OCI-LY3 (cell line): ENCODE measurements around the gene ADIPOR2.

ENCODE experiments used
- H2AFZ ChIP-seq: fragments of 200-600, 300-600 bp; shearing (Covaris generic); 2 replicates; pipeline ENCODE4 v1.6.0; 2014; ENCODE audit warnings: antibody characterized with exemption, low read depth, low read length
- H3K27ac ChIP-seq: fragments of 200-600, 300-600 bp; sonication (generic); 2 replicates; pipeline ENCODE4 v1.5.1; 2014; ENCODE audit warnings: mild to moderate bottlenecking, low read length, moderate library complexity, mixed read lengths
- H3K27me3 ChIP-seq: fragments of 200-600, 300-600 bp; sonication (generic); 2 replicates; pipeline ENCODE4 v1.6.1; 2014; ENCODE audit warnings: low read depth, low read length, mixed read lengths
- H3K36me3 ChIP-seq: fragments of 200-600, 300-600 bp; sonication (generic); replicated peaks from 2 replicates; pipeline ENCODE3; 2014; ENCODE audit warnings: low read depth, low read length, mixed read lengths
- H3K4me1 ChIP-seq: fragments of 300-600, 200-600 bp; sonication (generic); 2 replicates; pipeline ENCODE4 v1.6.1; 2014; ENCODE audit warnings: low read length, mixed read lengths
- H3K4me2 ChIP-seq: fragments of 200-600, 300-600 bp; sonication (generic); 2 replicates; pipeline ENCODE4 v1.6.1; 2014; ENCODE audit warnings: low read length, mixed read lengths
- H3K4me3 ChIP-seq: fragments of 300-600, 200-600 bp; sonication (generic); 2 replicates; pipeline ENCODE4 v1.5.1; 2014; ENCODE audit warnings: antibody characterized with exemption, mild to moderate bottlenecking, low read length, moderate library complexity
- H3K79me2 ChIP-seq: fragments of 300-600, 200-600 bp; shearing (Covaris generic); 2 replicates; pipeline ENCODE4 v1.6.1; 2014; ENCODE audit warnings: mild to moderate bottlenecking, low read length, mixed read lengths
- H3K9ac ChIP-seq: fragments of 300-600, 200-600 bp; shearing (Covaris generic); 2 replicates; pipeline ENCODE4 v1.6.0; 2014; ENCODE audit warnings: mild to moderate bottlenecking, low read length, moderate library complexity
- H3K9me3 ChIP-seq: fragments of 200-600, 300-600 bp; shearing (Covaris generic); 2 replicates; pipeline ENCODE4 v1.6.1; 2014; ENCODE audit warnings: low read length, mixed read lengths; ENCODE audit not compliant: insufficient read depth
- H4K20me1 ChIP-seq: fragments of 200-600, 300-600 bp; sonication (generic); 2 replicates; pipeline ENCODE4 v1.6.1; 2016; ENCODE audit warnings: low read length, mixed read lengths; ENCODE audit not compliant: insufficient read depth
- EZH2phosphoT487 ChIP-seq: fragments of 200-600 bp; shearing (Covaris generic); IDR thresholded peaks from 2 replicates; pipeline ENCODE4 v1.6.1; 2018; ENCODE audit warnings: antibody characterized with exemption, mixed run types, low read depth
- TF ChIP-seq, protein P1 (sequence below): fragments of 200-600, 300-600 bp; sonication (generic); IDR thresholded peaks from 2 replicates; pipeline ENCODE4 v1.5.1; 2014; ENCODE audit warnings: antibody characterized with exemption, low read length, low read depth

The ADIPOR2 gene

DNA sequence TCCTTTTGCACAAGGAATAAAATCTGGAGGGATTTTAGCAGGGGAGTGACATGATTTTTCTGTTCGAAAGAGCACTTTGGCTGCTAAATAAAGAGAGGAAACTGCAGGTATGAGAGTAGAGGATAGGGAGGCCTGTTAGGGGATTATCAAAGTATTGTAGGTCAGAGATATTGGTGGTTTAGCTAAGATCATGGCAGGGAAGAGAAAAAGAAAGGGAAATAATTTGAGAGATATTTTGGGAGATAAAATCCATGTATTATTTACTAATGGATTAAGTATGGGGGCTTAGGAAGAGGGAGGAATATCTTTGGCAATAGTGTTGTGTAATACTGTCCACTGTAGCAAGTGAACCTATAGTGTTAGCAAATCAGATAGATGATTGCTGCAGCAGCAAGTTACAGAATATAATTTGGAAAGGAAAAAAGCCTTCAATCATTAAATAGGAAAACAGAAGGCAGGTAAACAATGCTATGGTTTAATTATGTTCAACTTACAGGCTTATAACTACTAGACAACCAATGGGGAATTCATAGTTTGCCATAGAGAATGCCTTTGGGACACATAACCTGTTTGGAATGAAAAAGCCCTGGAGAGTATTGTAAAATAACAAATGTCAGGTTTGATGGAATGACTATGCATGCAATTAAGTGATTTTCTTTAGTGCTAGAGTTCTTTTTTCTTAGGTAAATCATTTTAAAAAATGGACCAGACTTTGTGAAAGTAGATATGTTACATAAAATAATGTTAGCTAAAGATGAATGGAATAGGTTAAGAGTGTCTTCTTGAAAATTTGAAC, 50.5 kb downstream of the ADIPOR2 start:
- peaks cover 4% of the 10 kb centered on the region for H3K36me3 ChIP-seq
- H3K79me2 ChIP-seq = peaks cover 52% of the 10 kb centered on the region

DNA sequence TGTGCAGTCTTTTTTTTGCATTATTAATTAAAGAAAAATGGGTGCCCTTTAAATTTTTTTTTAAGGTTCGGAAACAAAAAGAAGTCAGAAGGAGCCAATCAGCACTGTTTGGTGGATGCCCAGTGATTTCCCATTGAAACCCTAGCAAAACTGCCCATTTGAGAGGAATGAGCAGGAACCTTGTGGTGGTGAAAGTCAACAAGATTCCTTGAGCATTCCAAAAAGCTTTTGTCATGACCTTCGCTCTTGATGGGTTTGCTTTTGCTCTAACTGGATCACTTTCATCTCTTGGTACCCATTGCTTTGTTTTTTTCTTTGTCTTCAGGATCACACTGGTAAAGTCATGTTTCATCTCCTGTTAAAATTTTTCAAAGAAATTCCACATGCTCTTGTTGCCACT, 54.1 kb downstream of the ADIPOR2 start:
- H3K27me3 ChIP-seq = no peaks in the 10 kb centered on the region
- H3K79me2 ChIP-seq = peaks cover 36% of the 10 kb centered on the region
- 0 out of 2 replicates have a peak, but pooled peaks cover 6% of the 10 kb centered on the region for H4K20me1 ChIP-seq
- H2AFZ ChIP-seq = no peak overlapping the region
- H3K4me3 ChIP-seq = no peak overlapping the region
- H3K9ac ChIP-seq = no peak overlapping the region
- TF ChIP-seq, protein P1, sequence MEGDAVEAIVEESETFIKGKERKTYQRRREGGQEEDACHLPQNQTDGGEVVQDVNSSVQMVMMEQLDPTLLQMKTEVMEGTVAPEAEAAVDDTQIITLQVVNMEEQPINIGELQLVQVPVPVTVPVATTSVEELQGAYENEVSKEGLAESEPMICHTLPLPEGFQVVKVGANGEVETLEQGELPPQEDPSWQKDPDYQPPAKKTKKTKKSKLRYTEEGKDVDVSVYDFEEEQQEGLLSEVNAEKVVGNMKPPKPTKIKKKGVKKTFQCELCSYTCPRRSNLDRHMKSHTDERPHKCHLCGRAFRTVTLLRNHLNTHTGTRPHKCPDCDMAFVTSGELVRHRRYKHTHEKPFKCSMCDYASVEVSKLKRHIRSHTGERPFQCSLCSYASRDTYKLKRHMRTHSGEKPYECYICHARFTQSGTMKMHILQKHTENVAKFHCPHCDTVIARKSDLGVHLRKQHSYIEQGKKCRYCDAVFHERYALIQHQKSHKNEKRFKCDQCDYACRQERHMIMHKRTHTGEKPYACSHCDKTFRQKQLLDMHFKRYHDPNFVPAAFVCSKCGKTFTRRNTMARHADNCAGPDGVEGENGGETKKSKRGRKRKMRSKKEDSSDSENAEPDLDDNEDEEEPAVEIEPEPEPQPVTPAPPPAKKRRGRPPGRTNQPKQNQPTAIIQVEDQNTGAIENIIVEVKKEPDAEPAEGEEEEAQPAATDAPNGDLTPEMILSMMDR = no peak
- TF ChIP-seq EZH2phosphoT487 = no peak
- H3K27ac ChIP-seq = no peak overlapping the region
- no peaks in the 10 kb centered on the region for H3K4me1 ChIP-seq
- H3K36me3 ChIP-seq = peaks cover 24% of the 10 kb centered on the region
- no peaks in the 10 kb centered on the region; the same call in 1 of the 2 replicates for H3K9me3 ChIP-seq
- no peak overlapping the region for H3K4me2 ChIP-seq

More for the DNA sequence above, 50.5 kb downstream of the ADIPOR2 start:
- Histone ChIP-seq H3K9me3 (no peaks in the 10 kb centered on the region), H3K4me3 (no peak overlapping the region), H4K20me1 (peaks cover 9% of the 10 kb centered on the region; the same call in 1 of the 2 replicates), H3K4me1 (no peaks in the 10 kb centered on the region), H3K27me3 (no peaks in the 10 kb centered on the region), H3K9ac (no peak overlapping the region), H3K4me2 (no peak overlapping the region), H2AFZ (no peak overlapping the region), H3K27ac (no peak overlapping the region)
- TF ChIP-seq EZH2phosphoT487 = no peak
- TF ChIP-seq, protein P1 = no peak

DNA sequence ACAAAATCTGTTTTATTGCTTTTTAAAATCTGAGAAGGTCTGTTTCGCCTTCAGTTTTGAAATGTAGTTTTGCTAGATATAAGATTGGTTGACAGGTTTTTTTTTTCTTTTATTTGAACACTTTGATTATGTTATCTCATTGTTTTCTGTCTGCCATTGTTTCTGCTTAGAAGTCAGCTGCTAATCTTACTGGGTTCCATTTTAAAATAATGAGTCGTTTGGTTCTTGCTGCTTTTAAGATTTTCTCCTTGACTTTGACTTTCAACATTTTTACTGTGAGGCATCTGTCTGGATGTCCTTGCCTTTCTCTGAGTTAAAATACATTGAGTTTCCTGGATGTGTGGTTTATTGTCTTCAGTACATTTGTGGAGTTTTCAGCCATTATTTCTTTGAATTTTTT, 56.7 kb downstream of the ADIPOR2 start:
- Histone ChIP-seq H4K20me1 (no peaks in the 10 kb centered on the region), H3K27ac (no peak overlapping the region), H3K4me2 (no peak overlapping the region), H3K27me3 (no peaks in the 10 kb centered on the region), H3K4me1 (no peaks in the 10 kb centered on the region), H3K79me2 (peaks cover 25% of the 10 kb centered on the region), H3K4me3 (no peak overlapping the region), H3K36me3 (peaks cover 24% of the 10 kb centered on the region), H3K9ac (no peak overlapping the region), H3K9me3 (no peaks in the 10 kb centered on the region; the same call in 1 of the 2 replicates), H2AFZ (no peak overlapping the region)
- TF ChIP-seq EZH2phosphoT487 = no peak
- TF ChIP-seq, protein P1 = no peak

DNA sequence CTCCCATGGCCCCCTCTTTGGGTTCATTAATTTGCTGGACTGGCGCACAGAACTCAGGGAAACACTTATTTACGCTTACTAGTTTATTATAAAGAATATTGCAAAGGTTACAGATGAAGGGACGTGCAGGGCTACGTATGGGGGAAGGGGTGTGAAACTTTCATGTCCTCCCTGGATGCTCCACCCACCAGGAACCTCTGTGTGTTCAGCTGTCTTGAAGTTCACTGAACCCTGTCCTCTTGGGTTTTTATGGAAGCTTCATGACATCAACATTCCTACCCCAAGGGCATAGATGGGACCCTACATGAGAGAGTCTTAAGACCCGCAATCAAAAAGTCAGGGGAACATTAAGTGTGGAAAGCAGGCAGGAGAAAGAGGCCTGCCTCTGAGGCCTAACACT, 58.1 kb downstream of the ADIPOR2 start:
- no peak overlapping the region for H3K27ac ChIP-seq
- H3K4me3 ChIP-seq = no peak overlapping the region
- H3K36me3 ChIP-seq = peaks cover 25% of the 10 kb centered on the region
- peaks cover 7% of the 10 kb centered on the region; the same call in 1 of the 2 replicates for H4K20me1 ChIP-seq
- H3K4me2 ChIP-seq = no peak overlapping the region
- peaks cover 22% of the 10 kb centered on the region for H3K79me2 ChIP-seq
- H2AFZ ChIP-seq = no peak overlapping the region
- no peaks in the 10 kb centered on the region for H3K4me1 ChIP-seq
- no peak overlapping the region for H3K9ac ChIP-seq
- TF ChIP-seq, protein P1 = no peak
- TF ChIP-seq EZH2phosphoT487 = no peak
- H3K9me3 ChIP-seq = no peaks in the 10 kb centered on the region; the same call in 1 of the 2 replicates
- no peaks in the 10 kb centered on the region for H3K27me3 ChIP-seq
